Measurements from ENCODE around the gene SPARC. TPM values are rescaled to one million over a fixed set of nuclear protein-coding genes. Genes with fewer than 3 reads are reported as not detected.

The SPARC gene
- total RNA-seq, 1 experiment from 2014 or later, result 320 TPM

GRCh38 chr5:151647320-151647861 lies 39.3 kb downstream of the SPARC start:
- Histone ChIP-seq H4K5ac (ENCODE audit: insufficient read length, low read depth, low read length) (no peak overlapping the region), H3K9me3 (ENCODE audit: control insufficient read depth, low read depth, low read length) (no peaks in the 10 kb centered on the region), H2BK12ac (ENCODE audit: insufficient read length, low read depth, low read length) (no peak overlapping the region), H4K20me1 (ENCODE audit: control insufficient read depth, insufficient read depth, insufficient read length) (no peaks in the 10 kb centered on the region), H3K27me3 (ENCODE audit: insufficient read depth, low read length) (no peaks in the 10 kb centered on the region), H2AK5ac (ENCODE audit: insufficient read length, low read length) (no peak overlapping the region), H2BK120ac (ENCODE audit: low read depth, low read length, poor library complexity, severe bottlenecking) (no peak overlapping the region), H3K23ac (ENCODE audit: insufficient read length, low read depth, low read length) (no peak overlapping the region), H3T11ph (ENCODE audit: low read length) (no peak overlapping the region), H2BK5ac (ENCODE audit: insufficient read length, low read length) (no peak overlapping the region), H3K79me2 (ENCODE audit: insufficient read depth, low read length) (no peaks in the 10 kb centered on the region), H3K27ac (ENCODE audit: insufficient read length, low read depth, low read length) (no peak overlapping the region), H4K8ac (replicated peaks; ENCODE audit: insufficient read length, low read depth, low read length) (no peak overlapping the region), H2AFZ (ENCODE audit: low read length) (no peak overlapping the region), H3K4me2 (ENCODE audit: insufficient read depth, insufficient read length, low read length) (no peak overlapping the region), H2BK15ac (ENCODE audit: low read depth, low read length) (no peak overlapping the region), H3K18ac (ENCODE audit: insufficient read length, low read depth, low read length) (no peak overlapping the region), H3K23me2 (ENCODE audit: insufficient read length, low read depth, low read length, poor library complexity, severe bottlenecking) (no peaks in the 10 kb centered on the region), H3K79me1 (ENCODE audit: insufficient read depth, low read depth, low read length, poor library complexity, severe bottlenecking) (no peaks in the 10 kb centered on the region), H2BK20ac (ENCODE audit: low read depth, low read length, poor library complexity, severe bottlenecking) (no peak overlapping the region), H3K4me1 (ENCODE audit: insufficient read depth, low read length) (no peaks in the 10 kb centered on the region), H4K91ac (ENCODE audit: insufficient read length, low read depth, low read length) (no peak overlapping the region), H3K4ac (ENCODE audit: low read depth, low read length) (no peak overlapping the region), H3K14ac (ENCODE audit: insufficient read depth, low read length) (no peak overlapping the region), H3K56ac (ENCODE audit: insufficient read length, low read depth, low read length) (no peak overlapping the region), H3K9ac (ENCODE audit: extremely low read depth, insufficient read length, low read length) (no peak overlapping the region)
- peaks cover 10 to 16% of the 10 kb centered on the region in 2 experiments for H3K4me1 Mint-ChIP-seq
- WGBS (ENCODE audit: extremely low coverage, insufficient read length, low lambda C conversion rate), result no CpG with 5 or more reads among the region's 5 CpGs
- H3K27me3 Mint-ChIP-seq (ENCODE audit: low read depth), result peaks cover 2% of the 10 kb centered on the region; the same call in 1 of the 2 replicates
- no peaks in the 10 kb centered on the region for H3K9me3 Mint-ChIP-seq
- no peak overlapping the region for H3K27ac Mint-ChIP-seq
- DNase-seq, result no peak
- no peaks in the 10 kb centered on the region for H3K36me3 Mint-ChIP-seq (ENCODE audit: insufficient read depth in 1 of 3, low read depth in 3 of 3)
- no peak for TF ChIP-seq CTCF (conservative IDR thresholded peaks at IDR 0.05)
- H3K4me3 Mint-ChIP-seq, result no peak overlapping the region

Data from H9 (cell line).